SK-N-MC (cell line): ENCODE data around the gene ATP8B3.

ENCODE experiments used
- DNase-seq: peaks from one replicate; pipeline ENCODE4 v3.0.0-alpha.2; 2011; ENCODE audit warnings: low read depth, low spot score
- H3K27ac ChIP-seq: fragments of 200-600 bp; sonication (generic); 2 replicates; pipeline ENCODE4 v1.5.1; 2016; ENCODE audit warnings: mixed run types
- H3K36me3 ChIP-seq: fragments of 200-600 bp; sonication (generic); 2 replicates; pipeline ENCODE4 v1.6.1; 2017; ENCODE audit warnings: antibody characterized with exemption, low read length, mixed read lengths; ENCODE audit not compliant: insufficient read depth
- H3K4me3 ChIP-seq: fragments of 200-600 bp; sonication (generic); 2 replicates; pipeline ENCODE4 v1.5.1; 2016
- H3K9ac ChIP-seq: fragments of 200-600 bp; sonication (generic); 2 replicates; pipeline ENCODE4 v1.8.0; 2017; ENCODE audit warnings: mixed run types, mixed read lengths; ENCODE audit not compliant: insufficient read length
- H3K9me3 ChIP-seq: fragments of 200-600 bp; sonication (generic); 2 replicates; pipeline ENCODE4 v1.6.1; 2017; ENCODE audit warnings: low read depth, mild to moderate bottlenecking, antibody characterized with exemption, low read length, moderate library complexity, mixed read lengths
- EZH2 ChIP-seq: fragments of 200-600 bp; sonication (generic); IDR thresholded peaks from one replicate; pipeline ENCODE4 v1.6.1; 2017; ENCODE audit warnings: antibody characterized with exemption
- FOXP2 ChIP-seq: optimal IDR thresholded peaks from 2 replicates; pipeline ENCODE3; 2011; ENCODE audit warnings: mild to moderate bottlenecking, moderate library complexity; ENCODE audit not compliant: insufficient read depth; ENCODE audit errors: extremely low read length, control extremely low read depth
- POLR2AphosphoS5 ChIP-seq: IDR thresholded peaks from 2 replicates; pipeline ENCODE4 v1.6.1; 2012; ENCODE audit warnings: mild to moderate bottlenecking, low read depth, low read length, borderline replicate concordance

Gene ATP8B3

GRCh38 chr19:1853295-1854038 is 41.4 kb upstream of the ATP8B3 start:
- Histone ChIP-seq H3K36me3 (0 out of 2 replicates have a peak, but pooled peaks cover 4% of the 10 kb centered on the region), H3K27ac (peak overlapping the region; percentile 91), H3K4me3 (peak overlapping the region; percentile 79), H3K9me3 (no peaks in the 10 kb centered on the region), H3K9ac (peak overlapping the region; percentile 32)
- no peak for DNase-seq
- TF ChIP-seq EZH2 = no peak
- TF ChIP-seq FOXP2 = no peak
- no peak for TF ChIP-seq POLR2AphosphoS5

GRCh38 chr19:1852581-1853128 is 40.6 kb upstream of the ATP8B3 start:
- Histone ChIP-seq H3K9me3 (no peaks in the 10 kb centered on the region), H3K27ac (peak overlapping the region; percentile 91), H3K4me3 (peak overlapping the region; percentile 79), H3K36me3 (0 out of 2 replicates have a peak, but pooled peaks cover 4% of the 10 kb centered on the region), H3K9ac (peak overlapping the region; percentile 39)
- DNase-seq = no peak
- TF ChIP-seq FOXP2 (no peak), EZH2 (no peak), POLR2AphosphoS5 (no peak)

- no peak for DNase-seq
- Histone ChIP-seq H3K4me3 (peak overlapping the region; percentile 79), H3K9me3 (no peaks in the 10 kb centered on the region), H3K27ac (peak overlapping the region; percentile 91), H3K9ac (peak overlapping the region; percentile 39), H3K36me3 (0 out of 2 replicates have a peak, but pooled peaks cover 4% of the 10 kb centered on the region)
- TF ChIP-seq EZH2 = no peak
- TF ChIP-seq FOXP2 = no peak
- TF ChIP-seq POLR2AphosphoS5 = 0 out of 2 replicates have a peak, but pooled peaks have one; percentile 25
Observed at GRCh38 chr19:1851654-1852580, 39.8 kb upstream of the ATP8B3 start.

- Histone ChIP-seq H3K4me3 (peak overlapping the region; percentile 79), H3K27ac (peak overlapping the region; percentile 91), H3K36me3 (0 out of 2 replicates have a peak, but pooled peaks cover 4% of the 10 kb centered on the region), H3K9ac (peak overlapping the region; percentile 4), H3K9me3 (no peaks in the 10 kb centered on the region)
- TF ChIP-seq FOXP2 = no peak
- TF ChIP-seq POLR2AphosphoS5 = no peak
- no peak for TF ChIP-seq EZH2
- no peak for DNase-seq
Observed at GRCh38 chr19:1850809-1851653, 39.0 kb upstream of the ATP8B3 start.

- Histone ChIP-seq H3K27ac (peak overlapping the region; percentile 12), H3K4me3 (no peak overlapping the region), H3K36me3 (0 out of 2 replicates have a peak, but pooled peaks cover 4% of the 10 kb centered on the region), H3K9me3 (no peaks in the 10 kb centered on the region), H3K9ac (no peak overlapping the region)
- TF ChIP-seq FOXP2 (no peak), EZH2 (no peak), POLR2AphosphoS5 (no peak)
- no peak for DNase-seq
Observed at GRCh38 chr19:1849886-1850398, 37.9 kb upstream of the ATP8B3 start.

- H3K36me3 ChIP-seq = 0 out of 2 replicates have a peak, but pooled peaks cover 1% of the 10 kb centered on the region
- no peak for TF ChIP-seq FOXP2
- TF ChIP-seq POLR2AphosphoS5 = no peak
- no peak for TF ChIP-seq EZH2
- H3K9ac ChIP-seq = no peak overlapping the region
- H3K9me3 ChIP-seq = no peaks in the 10 kb centered on the region
- no peak overlapping the region; the same call in 1 of the 2 replicates for H3K4me3 ChIP-seq
- H3K27ac ChIP-seq = peak overlapping the region; percentile 62
- no peak for DNase-seq
Observed at GRCh38 chr19:1849132-1849474, 37.0 kb upstream of the ATP8B3 start.
